Posterior vena cava (tissue), 2 donors: Measurements from ENCODE around the gene BAIAP3. TPM values are rescaled to one million over a fixed set of nuclear protein-coding genes. Genes with fewer than 3 reads are reported as not detected.
A peak's percentile ranks its signal among the peaks of the same experiment; 100 is the strongest.

Experiments used
- DNase-seq: peaks from one replicate; pipeline ENCODE4 v3.0.0-alpha.2; 2020; ENCODE audit warnings: low spot score
- intact Hi-C, 2 donors: fragments of 100-400 bp; cut with DNase I; formaldehyde crosslinking; loops; one replicate each; pipeline versions ENCODE4 v1.14.1 to v1.14.2; 2022 to 2023
- total RNA-seq, 2 donors: library from RNA; stranded (reverse); fragmentation: NEBNext Ultra II Directional; extraction: Animal tissue kit (Norgen Biotek cat#: 25700); gene quantifications; one replicate each; pipeline ENCODE4 v1.2.1, GENCODE V29; 2021
- donor health status: DM: yes; HTN: yes; CAD: no.
- donor health status: DM: yes; HTN: yes; CAD: no.

Gene BAIAP3
- total RNA-seq, 2 donors from 2014 or later = 0.24 to 0.56 TPM

DNA sequence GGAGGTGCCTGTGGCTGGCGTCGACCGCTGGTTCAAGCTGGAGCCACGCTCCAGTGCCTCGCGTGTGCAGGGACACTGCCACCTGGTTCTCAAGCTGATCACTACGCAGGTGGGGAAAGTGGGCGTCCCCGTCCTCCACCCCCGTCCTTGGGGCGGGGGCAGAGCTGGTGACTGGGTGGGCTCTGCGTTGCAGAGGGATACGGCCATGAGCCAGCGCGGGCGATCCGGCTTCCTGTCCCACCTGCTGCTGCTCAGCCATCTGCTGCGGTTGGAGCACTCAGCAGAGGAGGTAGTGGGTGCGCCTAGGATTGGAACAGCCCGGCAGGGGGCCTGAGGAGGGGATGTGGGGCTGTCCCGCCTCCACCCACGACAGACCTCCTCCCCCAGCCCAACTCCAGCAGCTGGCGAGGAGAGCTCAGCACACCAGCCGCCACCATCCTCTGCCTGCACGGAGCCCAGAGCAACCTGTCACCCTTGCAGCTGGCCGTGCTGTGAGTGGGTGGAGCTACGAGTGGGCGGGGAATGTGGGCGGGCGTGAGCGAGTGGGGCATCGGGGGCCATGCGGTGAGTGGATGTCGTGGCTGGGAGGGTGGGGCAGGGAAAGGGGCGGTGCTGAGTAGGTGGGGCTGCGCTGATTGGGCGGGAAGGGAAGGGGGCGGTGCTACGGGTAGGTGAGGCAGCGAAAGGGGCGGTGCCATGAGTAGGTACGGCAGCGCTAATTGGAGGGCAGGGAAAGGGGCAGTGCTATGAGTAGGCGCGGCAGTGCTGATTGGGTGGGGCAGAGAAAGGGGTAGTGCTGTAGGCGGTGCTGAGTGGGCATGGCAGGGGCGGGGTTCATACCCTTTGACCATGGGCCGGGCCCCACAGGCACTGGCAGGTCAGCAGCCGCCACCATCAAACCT is 9.3 kb downstream of the BAIAP3 start:
- intact Hi-C loops = no loop called here

DNA sequence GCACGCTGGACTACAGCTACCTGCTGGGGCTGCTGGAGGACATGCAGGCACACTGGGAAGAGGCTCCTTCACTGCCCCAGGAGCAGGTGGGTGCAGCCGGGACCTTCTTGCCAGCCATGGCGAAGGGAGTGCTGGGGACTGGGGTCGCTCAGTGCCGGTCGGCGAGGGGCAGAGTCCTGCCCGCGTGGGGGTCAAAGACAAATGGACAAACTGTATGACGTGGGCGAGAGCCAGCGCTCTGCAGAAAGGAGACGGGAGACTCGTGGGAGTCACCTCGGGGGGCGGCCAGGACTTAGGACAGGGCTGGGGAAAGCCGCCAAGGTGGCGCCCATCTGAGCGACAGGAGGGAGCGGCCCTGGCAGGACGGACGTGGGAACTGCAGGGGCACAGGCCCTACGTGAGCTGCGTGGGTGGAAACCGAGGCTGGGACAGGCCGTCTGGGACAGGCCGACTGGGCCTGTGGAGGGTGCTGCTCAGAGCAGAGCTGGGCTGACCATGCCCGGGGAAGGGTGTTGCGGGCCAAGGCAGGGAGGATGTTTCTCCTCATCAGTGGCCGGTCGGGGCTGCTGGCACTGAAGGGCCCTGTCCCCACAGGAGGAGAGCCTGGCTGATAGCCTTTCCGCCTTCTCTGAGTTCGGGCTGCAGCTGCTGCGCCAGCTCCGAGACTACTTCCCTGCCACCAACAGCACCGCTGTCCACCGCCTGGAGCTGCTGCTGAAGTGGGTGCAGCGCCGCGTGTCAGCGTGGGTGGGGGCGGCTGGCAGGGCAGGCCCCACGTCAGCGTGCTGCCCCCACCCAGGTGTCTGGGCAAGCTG is 10.2 kb downstream of the BAIAP3 start:
- intact Hi-C loops = no loop called here

More for the DNA sequence above, 9.3 kb downstream of the BAIAP3 start:
- peak; percentile 97 for DNase-seq

DNA sequence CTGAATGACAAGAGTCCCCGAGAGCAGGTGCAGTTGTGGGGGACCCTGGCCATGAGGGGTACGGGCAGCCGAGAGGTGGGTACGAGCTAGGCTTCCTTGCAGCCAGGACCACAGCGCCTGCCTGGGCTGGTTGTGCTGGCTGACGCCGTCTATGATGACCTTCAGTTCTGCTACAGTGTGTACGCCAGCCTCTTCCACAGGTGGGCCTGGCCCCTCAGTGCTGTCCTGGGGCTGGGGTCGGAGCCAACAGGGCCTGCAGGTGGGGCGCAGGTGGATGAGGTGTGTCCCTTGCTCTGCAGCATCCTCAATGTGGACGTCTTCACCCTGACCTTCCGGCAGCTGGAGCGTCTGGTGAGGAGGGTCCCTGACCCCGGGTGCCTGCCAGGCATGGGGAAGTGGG is 11.1 kb downstream of the BAIAP3 start:
- intact Hi-C loops = no loop called here
- no peak for DNase-seq

More for the DNA sequence above, 10.2 kb downstream of the BAIAP3 start:
- no peak for DNase-seq

DNA sequence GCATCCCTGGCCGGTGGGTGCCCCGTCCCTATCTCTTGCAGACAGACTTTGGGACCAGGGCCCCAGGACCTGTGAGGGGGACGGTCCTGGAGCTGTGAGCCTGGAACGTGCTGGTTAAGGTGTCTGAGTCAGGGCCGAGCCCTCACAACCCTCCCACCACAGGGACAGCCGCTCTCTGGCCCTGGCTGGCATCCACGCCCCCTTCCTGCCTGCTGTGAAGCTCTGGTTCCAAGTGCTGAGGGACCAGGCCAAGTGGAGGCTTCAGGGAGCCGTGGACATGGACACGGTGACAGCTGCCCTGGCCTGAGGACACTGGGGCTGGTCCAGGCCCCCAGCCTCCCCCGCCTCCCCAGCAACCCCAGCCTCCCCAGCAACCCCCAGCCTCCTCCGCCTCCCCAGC is 11.6 kb downstream of the BAIAP3 start:
- intact Hi-C loops = no loop called here
- no peak for DNase-seq

DNA sequence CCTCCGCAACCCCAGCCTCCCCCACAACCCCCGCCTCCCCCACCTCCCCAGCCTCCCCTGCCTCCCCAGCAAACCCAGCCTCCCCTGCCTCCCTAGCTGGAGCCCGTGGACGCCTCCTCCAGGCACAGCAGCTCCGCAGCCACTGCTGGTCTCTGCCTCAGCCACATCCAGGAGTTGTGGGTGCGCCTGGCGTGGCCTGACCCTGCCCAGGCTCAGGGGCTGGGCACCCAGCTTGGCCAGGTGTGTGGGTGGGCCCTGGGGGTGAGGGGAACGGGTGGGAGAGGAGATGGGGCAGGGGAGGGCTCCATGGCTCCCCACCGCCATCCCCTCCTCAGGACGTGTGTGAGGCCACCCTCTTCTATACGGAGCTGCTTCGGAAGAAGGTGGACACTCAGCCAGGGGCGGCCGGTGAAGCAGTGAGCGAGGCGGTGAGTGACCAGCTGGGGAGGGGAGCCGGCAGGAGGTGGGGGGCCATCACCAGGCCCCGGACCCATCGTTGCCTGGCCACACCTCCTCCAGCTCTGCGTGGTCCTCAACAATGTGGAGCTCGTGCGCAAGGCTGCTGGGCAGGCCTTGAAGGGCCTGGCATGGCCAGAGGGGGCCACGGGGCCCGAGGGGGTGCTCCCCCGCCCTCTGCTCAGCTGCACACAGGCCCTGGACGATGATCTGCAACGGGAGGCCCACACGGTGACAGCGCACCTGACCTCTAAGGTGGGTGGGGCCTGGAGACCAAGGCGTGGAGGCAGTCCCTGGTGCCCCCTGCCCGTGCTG is 12.4 kb downstream of the BAIAP3 start:
- intact Hi-C loops = no loop called here
- DNase-seq = no peak

DNA sequence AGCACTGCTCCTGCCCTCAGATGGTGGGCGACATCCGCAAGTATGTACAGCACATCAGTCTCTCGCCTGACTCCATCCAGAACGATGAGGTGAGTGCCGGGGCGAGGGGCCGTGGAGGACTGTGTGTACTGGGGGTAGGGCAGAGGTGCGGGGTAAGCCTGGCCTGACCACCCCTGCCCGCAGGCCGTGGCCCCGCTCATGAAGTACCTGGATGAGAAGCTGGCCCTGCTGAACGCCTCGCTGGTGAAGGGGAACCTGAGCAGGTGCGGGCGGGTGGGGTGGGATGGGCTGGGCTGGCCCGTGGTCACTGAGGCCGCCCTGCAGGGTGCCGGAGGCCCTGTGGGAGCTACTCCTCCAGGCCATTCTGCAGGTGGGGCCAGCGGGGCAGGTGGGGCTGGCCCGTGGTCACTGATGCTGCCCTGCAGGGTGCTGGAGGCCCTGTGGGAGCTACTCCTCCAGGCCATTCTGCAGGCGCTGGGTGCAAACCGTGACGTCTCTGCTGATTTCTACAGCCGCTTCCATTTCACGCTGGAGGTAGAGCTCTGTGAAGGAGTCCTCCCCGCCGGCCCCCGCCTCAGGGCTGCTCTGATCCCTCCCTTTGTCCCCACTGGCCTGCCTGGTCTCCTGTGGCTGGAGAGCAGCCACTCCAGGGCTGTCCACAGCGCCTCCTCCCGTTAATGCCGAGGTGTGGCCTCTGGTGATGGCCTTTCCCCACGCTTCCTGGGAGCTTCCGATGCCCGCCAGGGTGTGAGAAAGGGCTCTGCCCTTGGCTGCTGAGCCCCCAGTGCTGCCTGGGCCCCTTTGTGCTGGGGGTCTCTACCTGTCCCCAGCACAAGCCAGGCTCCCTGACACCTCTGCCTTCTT is 13.2 kb downstream of the BAIAP3 start:
- no peak for DNase-seq

DNA sequence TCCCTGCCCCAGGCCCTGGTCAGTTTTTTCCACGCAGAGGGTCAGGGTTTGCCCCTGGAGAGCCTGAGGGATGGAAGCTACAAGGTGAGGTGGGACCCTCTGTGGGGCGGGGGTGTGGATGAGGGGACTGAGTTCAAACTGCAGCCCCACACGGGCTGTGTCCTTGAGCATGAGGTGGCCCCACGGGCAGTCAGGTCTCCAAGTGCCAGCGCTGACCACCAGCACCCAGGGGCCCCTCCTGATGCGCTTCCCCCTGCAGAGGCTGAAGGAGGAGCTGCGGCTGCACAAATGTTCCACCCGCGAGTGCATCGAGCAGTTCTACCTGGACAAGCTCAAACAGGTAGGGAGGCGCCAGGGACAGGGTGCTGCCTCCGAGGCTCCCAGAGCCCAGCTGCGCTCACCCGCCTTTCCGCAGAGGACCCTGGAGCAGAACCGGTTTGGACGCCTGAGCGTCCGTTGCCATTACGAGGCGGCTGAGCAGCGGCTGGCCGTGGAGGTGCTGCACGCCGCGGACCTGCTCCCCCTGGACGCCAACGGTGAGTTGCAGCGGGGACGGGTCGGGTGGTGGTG is 13.9 kb downstream of the BAIAP3 start:
- intact Hi-C loops = no loop called here

More for the DNA sequence above, 13.2 kb downstream of the BAIAP3 start:
- intact Hi-C loops = no loop called here

DNA sequence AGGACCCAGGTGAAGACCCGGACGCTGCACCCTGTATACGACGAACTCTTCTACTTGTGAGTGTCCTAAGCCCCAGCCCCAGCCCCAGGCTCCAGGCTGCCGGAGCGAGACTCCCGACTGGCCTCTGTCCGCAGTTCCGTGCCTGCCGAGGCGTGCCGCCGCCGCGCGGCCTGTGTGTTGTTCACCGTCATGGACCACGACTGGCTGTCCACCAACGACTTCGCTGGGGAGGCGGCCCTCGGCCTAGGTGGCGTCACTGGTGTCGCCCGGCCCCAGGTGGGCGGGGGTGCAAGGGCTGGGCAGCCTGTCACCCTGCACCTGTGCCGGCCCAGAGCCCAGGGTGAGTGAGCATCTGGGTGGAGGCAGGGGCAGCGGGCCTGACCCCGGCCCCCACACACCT is 14.5 kb downstream of the BAIAP3 start:
- intact Hi-C loops = no loop called here
- DNase-seq = no peak

More for the DNA sequence above, 13.9 kb downstream of the BAIAP3 start:
- no peak for DNase-seq

DNA sequence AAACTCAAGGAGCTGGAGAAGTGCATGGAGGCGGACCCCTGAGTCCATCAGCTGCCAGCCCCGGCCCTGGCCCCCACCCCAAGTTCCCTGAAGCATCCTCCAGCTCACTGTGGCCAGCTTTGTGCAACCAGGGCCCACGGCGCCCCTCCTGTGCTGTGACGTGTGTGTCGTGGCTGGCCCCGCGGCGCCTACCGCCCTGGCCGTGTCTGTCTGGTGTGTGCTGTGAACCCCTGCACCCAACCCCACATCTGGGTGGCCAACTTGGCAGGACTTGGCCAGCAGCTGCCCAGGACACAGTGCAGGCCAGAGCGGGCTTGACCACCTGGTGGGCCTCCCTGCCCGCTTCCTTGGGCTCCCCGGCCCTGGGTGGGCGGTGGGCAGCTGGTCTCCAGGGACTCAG is 15.0 kb downstream of the BAIAP3 start:
- intact Hi-C loops = no loop called here
- DNase-seq = no peak

DNA sequence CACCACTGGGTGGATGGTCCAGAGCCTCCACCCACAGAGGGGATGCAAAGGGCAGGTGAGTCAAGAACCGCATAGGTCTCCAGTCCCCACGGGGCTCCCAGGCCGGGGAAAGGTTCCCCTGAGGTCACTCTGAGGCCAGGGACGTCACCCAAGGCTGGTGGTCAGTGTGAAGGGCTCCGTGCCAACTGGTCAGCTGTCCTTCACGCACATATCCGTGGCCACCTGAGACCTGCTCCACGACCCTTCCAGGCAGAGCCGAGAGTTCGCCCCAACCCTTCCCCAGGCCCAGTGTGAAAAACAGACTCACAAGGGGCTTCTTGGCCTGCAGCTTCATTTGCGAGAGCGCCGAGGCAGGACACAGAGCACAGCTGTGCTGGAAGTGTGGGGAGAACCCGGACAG is 15.5 kb downstream of the BAIAP3 start:
- DNase-seq = no peak
- intact Hi-C loops = no loop called here

DNA sequence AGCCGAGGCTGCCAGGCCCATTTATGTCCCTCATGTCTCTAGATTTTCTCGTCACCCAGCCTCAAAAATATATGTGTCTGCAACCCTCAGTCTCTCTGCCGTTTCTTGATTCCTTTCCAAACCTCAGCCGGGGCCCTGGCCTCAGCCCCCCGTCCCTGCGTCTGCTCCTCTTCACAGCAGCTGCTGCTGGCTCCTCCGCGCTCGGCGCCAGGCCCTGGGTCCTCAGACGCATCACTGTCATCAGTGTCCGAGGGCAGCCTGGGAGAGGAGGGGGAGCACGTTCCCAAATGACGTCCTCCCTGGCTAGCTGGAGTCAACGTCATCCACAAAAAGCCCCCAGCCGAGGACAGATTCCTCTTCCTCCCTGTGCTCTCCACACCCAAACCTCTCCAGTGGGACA is 15.9 kb downstream of the BAIAP3 start:
- no peak for DNase-seq
- intact Hi-C loops = no loop called here

DNA sequence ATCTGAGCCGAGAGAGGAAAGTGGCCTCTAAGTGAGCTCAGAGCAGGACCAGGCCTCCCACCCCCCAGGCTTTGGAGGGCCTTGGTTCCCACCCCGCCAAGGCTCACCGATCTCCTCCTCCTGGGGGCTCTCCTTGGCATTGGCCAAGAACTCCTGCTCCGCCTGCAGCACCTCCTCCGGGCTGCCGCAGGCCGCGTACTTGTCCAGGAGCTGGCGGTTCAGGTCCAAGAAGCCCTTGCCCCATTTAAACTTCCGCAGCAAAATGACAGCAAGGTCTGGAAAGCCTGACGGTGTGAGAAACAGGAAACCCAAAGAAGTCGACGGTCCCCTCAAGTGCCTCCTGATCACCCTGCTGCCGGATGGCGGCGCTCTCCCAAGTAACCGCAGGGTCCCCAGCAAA is 16.5 kb downstream of the BAIAP3 start:
- intact Hi-C loops = no loop called here

DNA sequence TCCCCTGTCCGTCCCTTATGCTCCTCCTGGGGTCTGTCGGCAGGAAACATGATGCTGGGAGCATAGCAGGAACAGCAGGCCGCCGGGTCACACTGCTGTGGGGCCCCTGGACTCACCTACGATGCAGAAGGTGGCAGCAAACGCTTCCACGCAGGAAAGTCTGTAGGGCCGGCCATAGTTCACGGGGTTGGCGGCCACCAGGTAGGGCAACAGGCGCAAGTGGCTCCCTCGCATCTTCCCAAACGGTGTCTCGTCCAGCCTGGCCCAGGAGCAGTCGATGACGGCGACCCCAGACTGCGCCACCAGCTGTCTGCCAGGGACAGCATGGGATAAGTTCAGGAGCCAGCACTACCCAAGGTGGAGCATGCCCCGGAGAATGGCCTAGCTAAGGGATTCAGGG is 17.2 kb downstream of the BAIAP3 start:
- intact Hi-C loops = no loop called here
- no peak for DNase-seq

More for the DNA sequence above, 16.5 kb downstream of the BAIAP3 start:
- no peak for DNase-seq

DNA sequence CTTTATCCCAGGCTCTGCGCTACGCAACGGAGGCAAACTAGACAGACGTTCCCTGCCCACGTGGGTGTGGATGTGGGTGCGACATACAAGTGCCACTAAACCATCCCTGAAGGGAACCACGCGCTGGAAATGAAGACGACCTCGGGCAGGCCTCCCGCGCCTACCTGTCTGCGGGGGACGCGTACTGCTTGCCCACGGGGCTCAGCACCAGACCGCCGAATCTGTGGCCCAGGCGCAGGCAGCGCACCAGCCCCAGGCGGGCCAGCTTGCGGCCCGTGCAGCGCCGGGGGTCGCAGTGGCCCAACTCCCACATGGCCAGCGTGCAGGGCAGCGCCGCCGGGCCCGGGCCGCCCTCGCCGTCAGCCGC is 17.8 kb downstream of the BAIAP3 start:
- intact Hi-C loops = no loop called here
- no peak for DNase-seq

DNA sequence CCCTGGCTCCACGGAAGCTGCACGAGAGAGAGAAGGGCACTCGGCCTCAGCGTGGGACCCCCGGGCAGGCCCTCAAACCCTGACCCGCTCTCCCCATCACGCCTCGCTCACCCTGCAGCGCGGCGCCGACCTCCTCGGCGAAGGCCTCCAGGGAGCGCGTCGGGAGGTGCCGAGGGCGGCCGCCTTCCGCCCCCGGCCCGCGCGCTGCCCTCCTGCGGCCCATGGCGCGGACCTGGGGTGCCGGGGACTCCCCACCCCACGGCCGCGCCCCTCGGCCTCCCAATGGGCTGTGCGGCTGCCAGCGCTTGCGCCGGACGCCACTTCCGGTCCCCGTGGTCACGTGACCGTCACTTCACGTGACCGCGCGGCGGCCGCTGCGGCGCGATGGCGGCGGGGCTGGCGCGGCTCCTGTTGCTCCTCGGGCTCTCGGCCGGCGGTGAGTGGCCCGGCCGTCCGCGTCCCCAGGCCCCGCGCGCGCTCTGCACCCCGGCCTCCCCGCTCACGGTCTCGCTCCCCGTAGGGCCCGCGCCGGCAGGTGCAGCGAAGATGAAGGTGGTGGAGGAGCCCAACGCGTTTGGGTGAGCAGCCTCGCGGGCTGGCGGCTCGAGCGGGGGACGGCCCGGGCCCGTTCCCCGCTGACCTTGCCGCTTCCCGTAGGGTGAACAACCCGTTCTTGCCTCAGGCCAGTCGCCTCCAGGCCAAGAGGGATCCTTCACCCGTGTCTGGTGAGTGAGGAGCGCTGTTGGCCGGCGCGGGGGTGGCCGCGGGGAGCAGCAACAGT is 18.3 kb downstream of the BAIAP3 start, which contains the start of the genes GNPTG and TSR3:
GNPTG (plus strand) TSS at position 350 of the 781 bp plus-strand sequence; CDS start at position 385, 35 bp downstream.
TSR3 (minus strand) TSS at position 297 of the 781 bp plus-strand sequence; CDS start at position 223, 74 bp downstream.
- intact Hi-C loops = no loop called here
- peak; percentile 95 for DNase-seq

DNA sequence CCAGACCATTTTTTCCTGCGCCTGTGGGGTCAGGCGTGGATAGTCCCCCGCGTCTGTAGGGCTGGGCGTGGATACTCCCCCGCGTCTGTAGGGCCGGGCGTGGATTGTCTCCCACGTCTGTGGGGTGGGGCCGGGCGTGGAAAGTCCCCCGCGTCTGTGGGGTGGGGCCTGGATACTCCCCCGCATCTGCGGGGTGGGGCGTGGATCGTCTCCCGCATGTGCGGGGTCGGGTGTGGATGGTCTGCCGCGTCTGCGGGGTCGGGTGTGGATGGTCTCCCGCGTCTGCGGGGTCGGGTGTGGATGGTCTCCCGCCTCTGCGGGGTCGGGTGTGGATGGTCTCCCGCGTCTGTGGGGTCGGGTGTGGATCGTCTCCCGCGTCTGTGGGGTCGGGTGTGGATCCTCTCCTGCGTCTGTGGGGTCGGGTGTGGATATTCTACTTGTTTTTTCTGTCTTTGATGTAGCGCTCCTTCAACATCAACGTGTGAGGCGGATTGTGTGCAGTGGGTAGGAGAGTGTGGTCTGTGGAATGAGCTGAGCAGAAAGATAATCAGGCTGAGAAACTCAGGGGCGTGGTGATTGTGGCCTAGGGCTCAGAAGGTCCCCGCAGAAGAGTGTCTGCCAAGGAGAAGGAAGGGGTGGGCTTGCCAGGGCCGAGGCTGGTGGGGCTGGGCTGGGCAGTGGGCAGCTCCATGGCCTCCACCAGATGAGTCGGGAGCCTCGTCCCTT is 21.5 kb downstream of the BAIAP3 start:
- no peak for DNase-seq
- intact Hi-C loops = no loop called here

DNA sequence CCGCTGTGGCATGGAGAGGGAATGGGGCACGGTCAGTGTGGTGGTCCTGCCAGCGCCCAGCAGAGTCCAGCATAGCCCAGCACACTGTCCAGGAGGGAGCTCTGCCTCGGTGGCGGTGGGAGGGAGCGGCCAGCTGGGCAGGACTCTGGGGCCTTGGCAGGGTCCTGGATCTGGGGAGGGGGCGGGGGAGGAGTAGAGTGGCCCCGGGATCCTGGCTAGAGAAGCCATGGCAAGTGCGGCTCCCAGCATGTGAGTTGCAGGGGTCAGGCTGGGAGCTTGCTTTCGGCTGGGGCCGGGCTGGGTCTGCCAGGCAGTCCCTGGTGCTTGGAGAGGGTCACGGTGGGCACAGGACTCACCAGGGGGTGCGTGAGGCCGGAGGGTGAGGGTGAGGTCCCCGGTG is 22.1 kb downstream of the BAIAP3 start:
- no peak for DNase-seq
- intact Hi-C loops = no loop called here
